Erythroblast (primary cell): ENCODE measurements around the gene MYOD1.

Source experiments
- GATA1 ChIP-seq: IDR thresholded peaks from 2 replicates; pipeline ENCODE4 v1.6.1; 2011; ENCODE audit warnings: low read depth, mild to moderate bottlenecking, control low read depth, low read length, moderate library complexity
- POLR2A ChIP-seq: IDR thresholded peaks from 2 replicates; pipeline ENCODE4 v1.6.1; 2011; ENCODE audit warnings: mild to moderate bottlenecking, low read length

DNA sequence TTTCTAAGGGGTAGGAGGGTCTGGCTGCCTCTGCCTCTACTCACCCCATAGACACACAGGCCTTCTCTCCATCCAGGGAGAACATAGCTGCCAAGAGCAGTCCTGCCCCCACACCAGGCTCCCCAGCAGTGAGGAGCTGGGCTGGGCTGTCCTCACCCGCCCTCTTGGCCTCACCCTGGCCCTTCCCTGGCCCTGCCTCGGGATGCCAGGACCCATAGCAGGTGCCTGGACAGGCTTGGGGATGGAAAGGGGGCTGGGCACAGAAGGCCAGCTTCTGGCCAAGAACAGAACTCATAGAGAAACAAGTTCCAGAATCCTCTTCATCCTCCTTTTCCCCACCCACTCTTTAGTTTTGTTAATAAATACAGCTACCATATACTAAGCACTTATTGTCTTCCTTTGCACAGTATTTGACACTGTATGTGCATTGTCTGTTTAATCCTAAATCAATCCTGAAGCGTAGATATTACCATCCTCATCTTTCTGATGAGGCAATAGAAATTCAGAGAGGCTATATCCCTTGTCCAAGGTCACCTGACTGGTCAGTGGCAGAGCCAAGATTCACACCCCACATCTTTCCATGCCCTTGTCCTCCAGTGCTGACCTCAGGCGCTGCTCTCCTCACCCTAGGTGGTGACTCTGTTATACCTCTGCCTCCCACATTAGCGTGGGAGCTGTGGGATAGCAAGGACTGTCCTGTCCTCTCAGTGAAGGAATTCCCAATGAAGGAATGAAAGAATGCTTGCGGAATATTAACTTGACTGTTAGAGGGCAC lies 22.0 kb upstream of the MYOD1 start:
- TF ChIP-seq POLR2A (no peak), GATA1 (no peak)
